SK-N-SH treated with all-trans-retinoic acid at 6 μM for 48 hours (cell line): ENCODE data around the gene TSSC4.

Experiments used
- ATAC-seq: fragments of 200-7000 bp; cut with Tn5 transposase; 3 replicates; pipeline ENCODE4 v1.9.1; 2020; ENCODE audit warnings: mild to moderate bottlenecking, moderate library complexity
- ARNTL ChIP-seq: fragments of 450-650 bp; formaldehyde crosslinking; IDR thresholded peaks from 2 replicates; pipeline ENCODE4 v1.5.0; 2020; ENCODE audit warnings: low read depth, mild to moderate bottlenecking, moderate library complexity, borderline replicate concordance
- BACH2 ChIP-seq: fragments of 250-450 bp; sonication (Bioruptor Pico); IDR thresholded peaks from 2 replicates; pipeline ENCODE4 v1.9.0; 2021; ENCODE audit warnings: mild to moderate bottlenecking, borderline replicate concordance
- CSDC2 ChIP-seq: fragments of 250-450 bp; sonication (Bioruptor Pico); IDR thresholded peaks from 2 replicates; pipeline ENCODE4 v1.5.0; 2020; ENCODE audit warnings: mild to moderate bottlenecking, moderate library complexity
- GLIS3 ChIP-seq: fragments of 250-450 bp; sonication (Bioruptor Pico); IDR thresholded peaks from 2 replicates; pipeline ENCODE4 v1.5.0; 2020; ENCODE audit warnings: mild to moderate bottlenecking, moderate library complexity
- ISL1 ChIP-seq: fragments of 250-450 bp; sonication (Bioruptor Pico); IDR thresholded peaks from 2 replicates; pipeline ENCODE4 v2.1.2; 2022; ENCODE audit warnings: mild to moderate bottlenecking, moderate library complexity
- OSR1 ChIP-seq: fragments of 250-450 bp; sonication (Bioruptor Pico); IDR thresholded peaks from 2 replicates; pipeline ENCODE4 v1.8.0; 2022; ENCODE audit warnings: moderate library complexity, mild to moderate bottlenecking, inconsistent platforms
- POU6F1 ChIP-seq: fragments of 250-450 bp; sonication (Bioruptor Pico); IDR thresholded peaks from 2 replicates; pipeline ENCODE4 v1.8.0; 2021; ENCODE audit warnings: low read depth, mild to moderate bottlenecking, moderate library complexity, borderline replicate concordance
- RARB ChIP-seq: fragments of 250-450 bp; sonication (Bioruptor Pico); IDR thresholded peaks from 2 replicates; pipeline ENCODE4 v1.8.0; 2021; ENCODE audit warnings: mild to moderate bottlenecking, moderate library complexity
- SNAI2 ChIP-seq: fragments of 250-450 bp; sonication (Bioruptor Pico); IDR thresholded peaks from 2 replicates; pipeline ENCODE4 v1.5.0; 2020; ENCODE audit warnings: mild to moderate bottlenecking, moderate library complexity
- TCF4 ChIP-seq: fragments of 250-450 bp; sonication (Bioruptor Pico); IDR thresholded peaks from 2 replicates; pipeline ENCODE4 v1.8.0; 2021; ENCODE audit warnings: mild to moderate bottlenecking, moderate library complexity, borderline replicate concordance
- TOX ChIP-seq: fragments of 250-450 bp; sonication (Bioruptor Pico); IDR thresholded peaks from 2 replicates; pipeline ENCODE4 v1.8.0; 2021; ENCODE audit warnings: mild to moderate bottlenecking, moderate library complexity, borderline replicate concordance
- ZC3H10 ChIP-seq: fragments of 250-450 bp; sonication (Bioruptor Pico); IDR thresholded peaks from 2 replicates; pipeline ENCODE4 v1.5.1; 2021; ENCODE audit warnings: mild to moderate bottlenecking, moderate library complexity
- ZFP3 ChIP-seq: fragments of 250-450 bp; sonication (Bioruptor Pico); IDR thresholded peaks from 2 replicates; pipeline ENCODE4 v1.5.0; 2020; ENCODE audit warnings: mild to moderate bottlenecking, moderate library complexity
- ZFP30 ChIP-seq: fragments of 450-650 bp; formaldehyde crosslinking; IDR thresholded peaks from 2 replicates; pipeline ENCODE4 v1.5.0; 2022; ENCODE audit warnings: mild to moderate bottlenecking, moderate library complexity
- ZNF565 ChIP-seq: fragments of 450-650 bp; formaldehyde crosslinking; conservative IDR thresholded peaks from 2 replicates; pipeline ENCODE4 v1.5.0; 2020; ENCODE audit warnings: low read depth, mild to moderate bottlenecking, moderate library complexity
- ZNF70 ChIP-seq: fragments of 450-650 bp; formaldehyde crosslinking; IDR thresholded peaks from 2 replicates; pipeline ENCODE4 v1.5.0; 2020; ENCODE audit warnings: mild to moderate bottlenecking, moderate library complexity
- ZNF8 ChIP-seq: fragments of 450-650 bp; formaldehyde crosslinking; IDR thresholded peaks from 2 replicates; pipeline ENCODE4 v1.5.0; 2020; ENCODE audit warnings: mild to moderate bottlenecking, moderate library complexity
- TF ChIP-seq, protein P1 (sequence below): fragments of 250-450 bp; sonication (Bioruptor Pico); IDR thresholded peaks from 2 replicates; pipeline ENCODE4 v1.8.0; 2020; ENCODE audit warnings: mild to moderate bottlenecking, moderate library complexity, borderline replicate concordance
- TF ChIP-seq, protein P2 (sequence below): fragments of 250-450 bp; sonication (Bioruptor Pico); IDR thresholded peaks from 2 replicates; pipeline ENCODE4 v1.5.1; 2021; ENCODE audit warnings: mild to moderate bottlenecking, moderate library complexity
- TF ChIP-seq, protein P3 (sequence below): fragments of 250-450 bp; sonication (Bioruptor Pico); IDR thresholded peaks from 2 replicates; pipeline ENCODE4 v1.5.1; 2020; ENCODE audit warnings: low read depth, mild to moderate bottlenecking, moderate library complexity

TSSC4 gene

DNA sequence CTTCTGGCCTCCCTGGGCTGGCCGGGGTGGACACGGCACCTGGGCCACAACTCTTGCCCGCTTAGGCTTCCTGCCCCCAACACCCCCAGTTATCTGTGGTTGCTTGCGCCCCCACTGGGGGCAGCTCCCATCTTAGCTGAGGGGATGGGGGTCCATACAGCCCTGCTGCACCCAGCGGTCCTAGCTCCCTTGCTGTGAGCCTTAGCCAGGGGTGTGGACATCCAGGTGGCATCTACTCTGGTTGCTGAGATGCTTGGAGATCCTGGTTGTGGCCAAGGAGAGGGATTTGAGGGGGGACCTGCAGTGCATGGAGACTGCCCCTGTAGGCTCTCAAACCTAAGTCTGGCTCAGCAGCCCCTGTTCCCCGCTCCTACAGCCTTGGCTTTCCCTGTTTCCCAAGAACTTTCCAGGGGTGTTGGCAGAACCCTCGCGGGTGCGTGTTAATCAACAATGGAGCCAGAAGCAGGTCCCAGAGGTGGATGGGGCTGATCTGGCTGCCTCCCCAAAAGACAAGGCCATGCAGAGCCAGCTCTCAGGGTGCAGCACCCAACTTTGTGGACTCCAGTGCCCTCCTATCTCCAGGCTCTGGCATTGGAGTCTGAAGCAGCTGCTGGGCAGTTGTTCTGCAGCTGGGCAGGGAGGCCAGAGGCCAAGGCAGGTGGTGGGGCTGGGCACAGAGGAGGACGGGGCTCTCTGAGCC lies 47.6 kb downstream of the TSSC4 start:
- ATAC-seq: no peak
- TF ChIP-seq ZNF70 (CRISPR knock-in tag): no peak
- no peak for TF ChIP-seq SNAI2 (CRISPR knock-in tag)
- TF ChIP-seq ZFP30 (CRISPR knock-in tag): no peak
- TF ChIP-seq ZNF565 (CRISPR knock-in tag): no peak
- no peak for TF ChIP-seq ISL1
- TF ChIP-seq, protein P1, sequence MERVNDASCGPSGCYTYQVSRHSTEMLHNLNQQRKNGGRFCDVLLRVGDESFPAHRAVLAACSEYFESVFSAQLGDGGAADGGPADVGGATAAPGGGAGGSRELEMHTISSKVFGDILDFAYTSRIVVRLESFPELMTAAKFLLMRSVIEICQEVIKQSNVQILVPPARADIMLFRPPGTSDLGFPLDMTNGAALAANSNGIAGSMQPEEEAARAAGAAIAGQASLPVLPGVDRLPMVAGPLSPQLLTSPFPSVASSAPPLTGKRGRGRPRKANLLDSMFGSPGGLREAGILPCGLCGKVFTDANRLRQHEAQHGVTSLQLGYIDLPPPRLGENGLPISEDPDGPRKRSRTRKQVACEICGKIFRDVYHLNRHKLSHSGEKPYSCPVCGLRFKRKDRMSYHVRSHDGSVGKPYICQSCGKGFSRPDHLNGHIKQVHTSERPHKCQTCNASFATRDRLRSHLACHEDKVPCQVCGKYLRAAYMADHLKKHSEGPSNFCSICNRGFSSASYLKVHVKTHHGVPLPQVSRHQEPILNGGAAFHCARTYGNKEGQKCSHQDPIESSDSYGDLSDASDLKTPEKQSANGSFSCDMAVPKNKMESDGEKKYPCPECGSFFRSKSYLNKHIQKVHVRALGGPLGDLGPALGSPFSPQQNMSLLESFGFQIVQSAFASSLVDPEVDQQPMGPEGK: no peak
- no peak for TF ChIP-seq OSR1 (CRISPR knock-in tag)
- no peak for TF ChIP-seq TCF4 (CRISPR knock-in tag)

DNA sequence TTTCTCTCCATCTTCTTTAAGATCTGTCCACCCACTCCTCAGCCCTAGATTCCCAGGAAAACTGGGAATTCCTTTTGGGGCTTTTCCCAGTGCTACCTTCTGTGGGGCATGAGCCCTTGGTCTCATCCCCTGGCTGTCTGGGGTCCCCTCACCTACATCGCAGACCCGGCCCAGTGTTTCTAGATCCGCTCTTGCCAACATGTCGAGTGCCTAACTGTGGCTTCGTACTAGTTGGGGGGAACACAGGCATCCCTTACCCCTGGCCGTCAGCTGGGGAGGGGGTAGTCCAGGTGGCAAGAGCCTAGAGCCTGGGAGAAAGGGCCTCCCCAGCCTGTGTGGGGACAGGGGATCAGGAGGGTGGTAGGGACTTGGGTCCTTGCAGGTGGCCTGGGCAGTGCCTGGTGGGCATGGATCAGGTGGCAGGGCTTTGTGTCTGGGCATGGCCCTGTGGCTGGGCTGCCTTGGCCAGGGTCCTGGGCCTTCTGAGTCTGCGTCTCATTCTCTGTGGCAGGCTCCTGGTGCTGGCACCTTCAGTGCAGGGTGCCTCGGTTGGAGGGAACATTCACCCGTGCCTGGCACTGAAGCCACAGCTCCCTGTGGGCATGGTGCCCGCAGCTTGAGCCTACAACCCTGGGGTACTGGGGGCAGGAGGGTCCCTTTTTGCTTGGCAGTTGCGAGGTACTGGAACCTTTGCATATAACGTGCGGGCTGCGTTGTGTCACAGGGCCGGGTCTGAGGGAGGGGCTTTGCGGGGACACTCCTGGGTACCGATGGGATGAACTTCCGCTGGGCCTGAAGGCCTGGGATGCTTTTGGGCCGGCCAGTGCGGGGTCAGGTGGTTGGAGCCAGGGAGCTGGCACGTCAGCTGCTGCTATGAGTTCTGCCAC lies 48.4 kb downstream of the TSSC4 start:
- TF ChIP-seq ARNTL (no peak), ZC3H10 (no peak), TOX (no peak), ZNF565 (CRISPR knock-in tag) (no peak), OSR1 (CRISPR knock-in tag) (no peak), POU6F1 (CRISPR knock-in tag) (no peak)
- TF ChIP-seq, protein P2, sequence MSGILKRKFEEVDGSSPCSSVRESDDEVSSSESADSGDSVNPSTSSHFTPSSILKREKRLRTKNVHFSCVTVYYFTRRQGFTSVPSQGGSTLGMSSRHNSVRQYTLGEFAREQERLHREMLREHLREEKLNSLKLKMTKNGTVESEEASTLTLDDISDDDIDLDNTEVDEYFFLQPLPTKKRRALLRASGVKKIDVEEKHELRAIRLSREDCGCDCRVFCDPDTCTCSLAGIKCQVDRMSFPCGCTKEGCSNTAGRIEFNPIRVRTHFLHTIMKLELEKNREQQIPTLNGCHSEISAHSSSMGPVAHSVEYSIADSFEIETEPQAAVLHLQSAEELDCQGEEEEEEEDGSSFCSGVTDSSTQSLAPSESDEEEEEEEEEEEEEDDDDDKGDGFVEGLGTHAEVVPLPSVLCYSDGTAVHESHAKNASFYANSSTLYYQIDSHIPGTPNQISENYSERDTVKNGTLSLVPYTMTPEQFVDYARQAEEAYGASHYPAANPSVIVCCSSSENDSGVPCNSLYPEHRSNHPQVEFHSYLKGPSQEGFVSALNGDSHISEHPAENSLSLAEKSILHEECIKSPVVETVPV (CRISPR knock-in tag): no peak
- no peak for ATAC-seq

- no peak for ATAC-seq
- TF ChIP-seq, protein P3, sequence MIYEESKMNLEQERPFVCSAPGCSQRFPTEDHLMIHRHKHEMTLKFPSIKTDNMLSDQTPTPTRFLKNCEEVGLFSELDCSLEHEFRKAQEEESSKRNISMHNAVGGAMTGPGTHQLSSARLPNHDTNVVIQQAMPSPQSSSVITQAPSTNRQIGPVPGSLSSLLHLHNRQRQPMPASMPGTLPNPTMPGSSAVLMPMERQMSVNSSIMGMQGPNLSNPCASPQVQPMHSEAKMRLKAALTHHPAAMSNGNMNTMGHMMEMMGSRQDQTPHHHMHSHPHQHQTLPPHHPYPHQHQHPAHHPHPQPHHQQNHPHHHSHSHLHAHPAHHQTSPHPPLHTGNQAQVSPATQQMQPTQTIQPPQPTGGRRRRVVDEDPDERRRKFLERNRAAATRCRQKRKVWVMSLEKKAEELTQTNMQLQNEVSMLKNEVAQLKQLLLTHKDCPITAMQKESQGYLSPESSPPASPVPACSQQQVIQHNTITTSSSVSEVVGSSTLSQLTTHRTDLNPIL: no peak
- TF ChIP-seq RARB (no peak), CSDC2 (CRISPR knock-in tag) (no peak), GLIS3 (no peak), ARNTL (no peak)
These were observed 49.2 kb downstream of the TSSC4 start for GRCh38 chr11:2449548-2450320.

GRCh38 chr11:2450321-2451041 lies 49.9 kb downstream of the TSSC4 start:
- ATAC-seq: no peak
- TF ChIP-seq BACH2 (CRISPR knock-in tag): no peak
- TF ChIP-seq, protein P1: no peak
- no peak for TF ChIP-seq GLIS3
- TF ChIP-seq OSR1 (CRISPR knock-in tag): no peak
- no peak for TF ChIP-seq ZFP3
- TF ChIP-seq ZNF8 (CRISPR knock-in tag): no peak
- TF ChIP-seq SNAI2 (CRISPR knock-in tag): no peak
- no peak for TF ChIP-seq TOX
- no peak for TF ChIP-seq TCF4 (CRISPR knock-in tag)
